IMR-90 (cell line): ENCODE data around the gene TBCK. TPM values are rescaled to one million over a fixed set of nuclear protein-coding genes. Genes with fewer than 3 reads are reported as not detected.

Source experiments
- ATAC-seq: fragments of 200-7000 bp; cut with Tn5 transposase; 2 replicates; pipeline ENCODE4 v1.9.1; 2020; ENCODE audit warnings: low read depth, mild to moderate bottlenecking, moderate library complexity
- BruUV-seq: library from RNA; stranded (reverse); fragments of 400-500 nt; replicated peaks from 2 replicates; lab custom pipeline; 2021; lab: Mats Ljungman, UMichigan
- CTCF ChIA-PET: fragments of 300-600 bp; formaldehyde crosslinking; extraction: SDS; loops from one replicate; lab custom pipeline; 2021; ENCODE audit warnings: antibody characterized with exemption; lab: Yijun Ruan, JAX
- POLR2A ChIA-PET: fragments of 300-600 bp; sonication (Branson Sonifier 250); formaldehyde crosslinking; loops from one replicate; lab custom pipeline; 2022; ENCODE audit warnings: antibody characterized with exemption; ENCODE audit not compliant: unreplicated experiment; lab: Charles Lee
- DNase-seq: peaks from one replicate; pipeline ENCODE4 v3.0.0; 2013
- H2AFZ ChIP-seq: replicated peaks from 2 replicates; pipeline ENCODE3; 2013; ENCODE audit warnings: low read length, mild to moderate bottlenecking; ENCODE audit not compliant: poor library complexity
- H2AK5ac ChIP-seq: 2 replicates; pipeline ENCODE4 v1.6.1; 2013; ENCODE audit warnings: low read depth, low read length, inconsistent platforms
- H2AK9ac ChIP-seq: replicated peaks from 2 replicates; pipeline ENCODE3; 2013; ENCODE audit warnings: mild to moderate bottlenecking, low read depth, low read length, moderate library complexity; ENCODE audit not compliant: poor library complexity
- H2BK120ac ChIP-seq: 2 replicates; pipeline ENCODE4 v1.6.1; 2013; ENCODE audit warnings: low read depth, low read length, inconsistent platforms
- H2BK15ac ChIP-seq: 3 replicates; pipeline ENCODE4 v1.6.1; 2013; ENCODE audit warnings: low read depth, low read length, inconsistent platforms
- H2BK20ac ChIP-seq: 2 replicates; pipeline ENCODE4 v1.6.1; 2013; ENCODE audit warnings: low read depth, mild to moderate bottlenecking, inconsistent platforms, low read length, moderate library complexity
- H2BK5ac ChIP-seq: 2 replicates; pipeline ENCODE4 v1.6.1; 2013; ENCODE audit warnings: mild to moderate bottlenecking, low read depth, low read length, inconsistent platforms; ENCODE audit not compliant: poor library complexity, severe bottlenecking
- H3K14ac ChIP-seq: replicated peaks from 2 replicates; pipeline ENCODE4 v1.6.1; 2013; ENCODE audit warnings: low read depth, low read length, inconsistent platforms
- H3K18ac ChIP-seq: 2 replicates; pipeline ENCODE4 v1.6.1; 2013; ENCODE audit warnings: low read depth, low read length, control low read depth
- H3K23ac ChIP-seq: 2 replicates; pipeline ENCODE4 v1.6.1; 2013; ENCODE audit warnings: low read depth, low read length, inconsistent platforms
- H3K27ac ChIP-seq: 2 replicates; pipeline ENCODE4 v1.5.1; 2013; ENCODE audit warnings: mild to moderate bottlenecking, control low read depth, low read length; ENCODE audit not compliant: insufficient read depth
- H3K27me3 ChIP-seq: 2 replicates; pipeline ENCODE4 v1.6.1; 2013; ENCODE audit warnings: low read length; ENCODE audit not compliant: control insufficient read depth, insufficient read depth
- H3K36me3 ChIP-seq: 2 replicates; pipeline ENCODE4 v1.6.1; 2013; ENCODE audit warnings: low read length, mixed read lengths; ENCODE audit not compliant: control insufficient read depth, insufficient read depth
- H3K4ac ChIP-seq: 2 replicates; pipeline ENCODE4 v1.6.1; 2013; ENCODE audit warnings: low read depth, low read length, inconsistent platforms
- H3K4me1 ChIP-seq: 2 replicates; pipeline ENCODE4 v1.6.1; 2013; ENCODE audit warnings: low read length, mixed read lengths; ENCODE audit not compliant: control insufficient read depth, insufficient read depth
- H3K4me2 ChIP-seq: 2 replicates; pipeline ENCODE4 v1.6.1; 2013; ENCODE audit warnings: low read depth, mild to moderate bottlenecking, control low read depth, low read length, moderate library complexity
- H3K4me3 ChIP-seq: 2 replicates; pipeline ENCODE4 v1.5.1; 2013; ENCODE audit warnings: low read depth, mild to moderate bottlenecking, control low read depth, low read length, moderate library complexity; ENCODE audit not compliant: insufficient read depth
- H3K56ac ChIP-seq: 2 replicates; pipeline ENCODE4 v1.6.1; 2013; ENCODE audit warnings: low read length, inconsistent platforms; ENCODE audit not compliant: insufficient read depth; ENCODE audit errors: extremely low read depth
- H3K79me1 ChIP-seq, 2 experiments: 2 replicates each; pipeline ENCODE4 v1.6.1; 2013; ENCODE audit warnings: low read length in 2 of 2, inconsistent platforms in 1 of 2, low read depth in 1 of 2
- H3K9ac ChIP-seq: 2 replicates; pipeline ENCODE4 v1.6.1; 2013; ENCODE audit warnings: low read depth, low read length, control low read depth
- H3K9me1 ChIP-seq: 2 replicates; pipeline ENCODE4 v1.6.1; 2013; ENCODE audit warnings: low read length, inconsistent platforms; ENCODE audit not compliant: insufficient read depth
- H3K9me3 ChIP-seq: 2 replicates; pipeline ENCODE4 v1.6.1; 2013; ENCODE audit warnings: low read length; ENCODE audit not compliant: control insufficient read depth, insufficient read depth
- H4K20me1 ChIP-seq: 2 replicates; pipeline ENCODE4 v1.6.1; 2013; ENCODE audit warnings: low read length, inconsistent platforms; ENCODE audit not compliant: insufficient read depth
- H4K5ac ChIP-seq: 2 replicates; pipeline ENCODE4 v1.6.1; 2013; ENCODE audit warnings: mild to moderate bottlenecking, low read depth, low read length, control low read depth
- H4K8ac ChIP-seq, 2 experiments: 2 replicates each; pipeline ENCODE4 v1.6.1; 2013; ENCODE audit warnings: low read depth in 2 of 2, low read length in 2 of 2, control low read depth in 1 of 2, inconsistent platforms in 1 of 2
- H4K91ac ChIP-seq: 2 replicates; pipeline ENCODE4 v1.6.1; 2013; ENCODE audit warnings: low read depth, low read length, inconsistent platforms; ENCODE audit not compliant: insufficient read depth
- BHLHE40 ChIP-seq: fragments of 150-350 bp; IDR thresholded peaks from 2 replicates; pipeline ENCODE4 v1.6.1; 2016; ENCODE audit warnings: mild to moderate bottlenecking, low read depth, low read length
- CEBPB ChIP-seq: IDR thresholded peaks from 2 replicates; pipeline ENCODE4 v1.6.1; 2012; ENCODE audit warnings: low read depth, low read length, improper control_type of control experiment
- CHD1 ChIP-seq: IDR thresholded peaks from 2 replicates; pipeline ENCODE4 v1.6.1; 2012; ENCODE audit warnings: low read depth, low read length, improper control_type of control experiment
- WGBS, 2 experiments: methylation state at CpG; one replicate each; pipeline versions ENCODE4 v1.1.5 to v1.1.7; 2013; ENCODE audit warnings: missing lambda C conversion rate in 2 of 2; ENCODE audit not compliant: insufficient read length in 1 of 2; ENCODE audit errors: extremely low coverage in 2 of 2; 5-methylcytosine and 5-hydroxymethylcytosine counted together
- dilution Hi-C: fragments of 300-500 bp; cut with HindIII; formaldehyde crosslinking; loops from one replicate; pipeline ENCODE4 v1.14.3; 2018; ENCODE audit warnings: low sequenced_read_pairs; ENCODE audit not compliant: unreplicated experiment
- in situ Hi-C: fragments of 300-500 bp; cut with MboI; formaldehyde crosslinking; loops from 3 replicates; pipeline ENCODE4 v1.14.3; 2019; ENCODE audit warnings: low sequenced_read_pairs, inconsistent platforms, mixed read lengths
- intact Hi-C: fragments of 100-400 bp; cut with micrococcal nuclease; formaldehyde crosslinking; loops from 2 replicates; pipeline ENCODE4 v1.10.0; 2022
- polyA plus RNA-seq, 3 experiments: library from polyadenylated mRNA; depleted of rRNA; stranded (reverse); fragments of >200 nt; gene quantifications; 2 replicates each; pipeline ENCODE4 v1.2.3, GENCODE V29; 2012; ENCODE audit warnings: low replicate concordance in 1 of 3
- total RNA-seq: library from RNA; depleted of rRNA; stranded (reverse); fragments of >200 nt; gene quantifications from 2 replicates; pipeline ENCODE4 v1.2.3, GENCODE V29; 2012

TBCK gene
- total and polyA plus RNA-seq, 2 of the 4 experiments (the other 2 are of a cell fraction): 10.7 to 29.9 TPM

DNA sequence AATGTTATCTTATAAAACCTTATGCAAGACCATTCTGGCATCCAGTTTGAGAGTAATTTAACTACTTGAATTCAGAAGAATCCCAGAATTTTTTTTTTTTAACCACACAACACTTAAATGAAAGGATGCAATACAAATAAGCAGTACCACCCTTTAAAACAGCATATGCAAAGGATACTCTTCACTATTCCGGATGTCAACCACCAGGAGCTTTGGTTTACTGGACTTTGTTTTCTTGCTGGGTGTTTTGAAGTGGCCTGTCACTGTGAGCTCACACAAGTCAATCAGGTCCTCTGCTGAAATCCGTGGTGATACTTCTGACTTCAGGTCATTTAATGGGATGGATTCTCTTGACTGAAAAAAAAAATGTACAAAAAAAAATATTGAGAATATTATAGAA is 200.0 kb downstream of the TBCK start:
- POLR2A ChIA-PET: no interaction called here
- H3K14ac ChIP-seq: no peak overlapping the region
- no peak overlapping the region for H2AFZ ChIP-seq
- H2BK20ac ChIP-seq: no peak overlapping the region
- ATAC-seq (no peak), DNase-seq (no peak)
- in situ Hi-C loops (no loop called here), dilution Hi-C loops (no loop called here), intact Hi-C loops (no loop called here)
- no peak overlapping the region for H4K91ac ChIP-seq
- H2BK15ac ChIP-seq: no peak overlapping the region
- H3K27ac ChIP-seq: no peak overlapping the region
- no peak overlapping the region for H2AK9ac ChIP-seq
- H3K4me1 ChIP-seq: no peaks in the 10 kb centered on the region
- H3K36me3 ChIP-seq: 0 out of 2 replicates have a peak, but pooled peaks cover 3% of the 10 kb centered on the region
- H2BK5ac ChIP-seq: no peak overlapping the region
- TF ChIP-seq BHLHE40: no peak
- TF ChIP-seq CEBPB: no peak
- no peak for TF ChIP-seq CHD1
- no peak overlapping the region for H3K18ac ChIP-seq
- H3K4me3 ChIP-seq: no peak overlapping the region
- no peak overlapping the region for H4K8ac ChIP-seq
- no peak overlapping the region for H3K4ac ChIP-seq
- H3K4me2 ChIP-seq: no peak overlapping the region
- peaks cover 4% of the 10 kb centered on the region; the same call in 1 of the 2 replicates for H3K9me3 ChIP-seq
- no CpG with 5 or more reads among the region's 2 CpGs for WGBS, 2 experiments
- H3K9me1 ChIP-seq: no peaks in the 10 kb centered on the region
- H4K5ac ChIP-seq: no peak overlapping the region
- H3K9ac ChIP-seq: no peak overlapping the region
- CTCF ChIA-PET: no interaction called here
- H4K20me1 ChIP-seq: no peaks in the 10 kb centered on the region
- no peak overlapping the region for H2AK5ac ChIP-seq
- no peaks in the 10 kb centered on the region for H3K79me1 ChIP-seq
- BruUV-seq: no TSS peak
- H2BK120ac ChIP-seq: no peak overlapping the region
- no peak overlapping the region for H3K23ac ChIP-seq
- H3K27me3 ChIP-seq: no peaks in the 10 kb centered on the region
- H3K56ac ChIP-seq: no peak overlapping the region
